ENCODE measurements around the gene SRSF7.
"Not testable (repeated sequence)": the region's sequence is repeated elsewhere in the genome, so short reads cannot be mapped to it uniquely, and the experiment has no call there.

The SRSF7 gene

DNA sequence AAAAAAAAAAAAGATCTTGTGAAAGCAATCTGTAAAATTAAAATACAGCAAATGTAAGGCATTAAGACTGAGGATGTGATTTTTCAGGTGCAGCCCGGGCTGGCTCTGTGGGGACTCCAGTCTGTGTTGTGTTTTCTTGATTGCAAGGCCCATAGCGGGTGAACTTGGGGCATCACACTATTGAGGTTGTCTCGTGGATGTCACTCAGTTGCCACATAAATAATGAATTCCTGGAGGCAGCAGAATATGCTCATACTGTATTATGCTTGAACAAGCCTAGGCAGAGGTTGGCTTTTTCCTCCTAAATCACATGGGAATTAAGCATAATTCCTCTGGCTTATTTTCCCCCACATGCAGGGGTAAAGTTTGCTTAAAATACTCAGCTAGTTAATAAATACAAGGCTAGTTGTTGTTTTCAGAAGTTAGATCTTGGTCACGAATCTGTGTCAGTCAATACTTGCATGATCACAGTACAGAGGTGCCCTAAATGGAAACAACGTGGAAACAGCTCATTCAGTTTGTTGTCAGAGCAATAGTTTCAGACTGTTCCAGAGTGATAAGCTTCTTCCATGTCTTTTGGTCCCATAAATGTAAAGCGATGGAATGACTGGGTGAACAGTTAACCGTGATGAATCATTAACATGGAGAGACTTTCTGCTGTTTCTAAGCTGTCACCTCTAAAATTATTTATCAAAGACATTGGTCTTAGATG, 43.2 kb upstream of the SRSF7 start:
- no peak for DNase-seq
- Histone ChIP-seq H2AFZ (ENCODE audit: low read depth, low read length) (no peak overlapping the region), H3K4me1 (ENCODE audit: control insufficient read depth, insufficient read depth, low read depth, low read length) (peaks cover 2% of the 10 kb centered on the region), H2BK12ac (ENCODE audit: low read length in 2 of 2) (no peak overlapping the region), H3K18ac (ENCODE audit: low read depth in 1 of 2, low read length in 2 of 2) (no peak overlapping the region), H2BK15ac (ENCODE audit: low read depth, poor library complexity, severe bottlenecking) (no peak overlapping the region), H2AK5ac (ENCODE audit: low read length, severe bottlenecking) (no peak overlapping the region), H3K4ac (ENCODE audit: low read depth in 1 of 2, low read length in 2 of 2) (no peak overlapping the region), H3K27me3 (ENCODE audit: control insufficient read depth in 1 of 2, insufficient read depth in 1 of 2, low read length in 2 of 2) (no peaks in the 10 kb centered on the region), H3K9ac (ENCODE audit: low read length) (no peak overlapping the region), H2BK120ac (ENCODE audit: low read depth, low read length) (no peak overlapping the region), H3K9me3 (ENCODE audit: control insufficient read depth, low read length) (no peaks in the 10 kb centered on the region), H3K27ac (ENCODE audit: low read length, poor library complexity, severe bottlenecking) (peak overlapping the region; percentile 3), H3K36me3 (ENCODE audit: control insufficient read depth in 1 of 2, insufficient read depth in 2 of 2, low read depth in 1 of 2, low read length in 2 of 2) (peaks cover 0 to 14% of the 10 kb centered on the region in 2 experiments), H3K79me1 (replicated peaks; ENCODE audit: low read length, poor library complexity, severe bottlenecking) (no peaks in the 10 kb centered on the region), H4K91ac (ENCODE audit: low read length) (no peak overlapping the region), H3K4me3 (ENCODE audit: insufficient read depth in 1 of 2, low read depth in 1 of 2, low read length in 2 of 2) (no peak overlapping the region), H3K23ac (ENCODE audit: low read length in 2 of 2) (no peak overlapping the region), H3K4me2 (ENCODE audit: low read length, poor library complexity, severe bottlenecking) (no peak overlapping the region), H2BK5ac (ENCODE audit: low read depth, low read length, poor library complexity, severe bottlenecking) (no peak overlapping the region), H3K14ac (ENCODE audit: low read length in 2 of 2) (no peak overlapping the region), H4K8ac (ENCODE audit: low read length) (no peak overlapping the region)
- 89% methylated on average over 6 of the region's 7 CpGs for WGBS

DNA sequence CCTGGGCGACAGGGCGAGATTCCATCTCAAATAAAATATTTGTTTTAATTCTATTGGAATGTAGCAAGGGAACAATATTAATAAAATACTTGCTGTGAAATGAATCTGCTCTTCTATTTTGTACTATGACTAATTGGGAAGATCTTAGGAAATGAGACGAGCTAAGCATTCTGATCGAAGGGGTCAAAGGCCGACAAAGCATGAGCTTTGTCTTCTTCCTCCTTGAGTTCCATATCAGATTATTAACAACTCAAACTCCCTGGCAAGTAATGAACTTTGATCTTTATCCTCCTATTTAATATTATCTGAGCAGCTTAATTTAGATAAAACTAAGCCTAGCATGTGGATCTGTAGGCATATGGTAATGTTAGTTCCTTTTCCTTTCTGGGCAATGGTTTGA, 42.4 kb upstream of the SRSF7 start:
- Histone ChIP-seq H3K9me3 (ENCODE audit: control insufficient read depth, low read length) (no peaks in the 10 kb centered on the region), H2AK5ac (ENCODE audit: low read length, severe bottlenecking) (no peak overlapping the region), H3K4ac (ENCODE audit: low read depth in 1 of 2, low read length in 2 of 2) (no peak overlapping the region), H2BK5ac (ENCODE audit: low read depth, low read length, poor library complexity, severe bottlenecking) (no peak overlapping the region), H3K14ac (ENCODE audit: low read length in 2 of 2) (no peak overlapping the region), H3K9ac (ENCODE audit: low read length) (no peak overlapping the region), H3K36me3 (ENCODE audit: control insufficient read depth in 1 of 2, insufficient read depth in 2 of 2, low read depth in 1 of 2, low read length in 2 of 2) (peaks cover 0 to 13% of the 10 kb centered on the region in 2 experiments), H4K91ac (ENCODE audit: low read length) (no peak overlapping the region), H2AFZ (ENCODE audit: low read depth, low read length) (no peak overlapping the region), H2BK12ac (ENCODE audit: low read length in 2 of 2) (no peak overlapping the region), H3K27me3 (ENCODE audit: control insufficient read depth in 1 of 2, insufficient read depth in 1 of 2, low read length in 2 of 2) (no peaks in the 10 kb centered on the region), H2BK120ac (ENCODE audit: low read depth, low read length) (no peak overlapping the region), H3K23ac (ENCODE audit: low read length in 2 of 2) (no peak overlapping the region), H3K27ac (ENCODE audit: low read length, poor library complexity, severe bottlenecking) (no peak overlapping the region), H3K4me3 (ENCODE audit: insufficient read depth in 1 of 2, low read depth in 1 of 2, low read length in 2 of 2) (no peak overlapping the region), H3K79me1 (replicated peaks; ENCODE audit: low read length, poor library complexity, severe bottlenecking) (no peaks in the 10 kb centered on the region), H4K8ac (ENCODE audit: low read length) (no peak overlapping the region), H3K18ac (ENCODE audit: low read depth in 1 of 2, low read length in 2 of 2) (no peak overlapping the region), H3K4me2 (ENCODE audit: low read length, poor library complexity, severe bottlenecking) (no peak overlapping the region), H3K4me1 (ENCODE audit: control insufficient read depth, insufficient read depth, low read depth, low read length) (peaks cover 2% of the 10 kb centered on the region), H2BK15ac (ENCODE audit: low read depth, poor library complexity, severe bottlenecking) (no peak overlapping the region)
- no peak for DNase-seq
- WGBS, result 95% methylated on average over 3 of the region's 5 CpGs

DNA sequence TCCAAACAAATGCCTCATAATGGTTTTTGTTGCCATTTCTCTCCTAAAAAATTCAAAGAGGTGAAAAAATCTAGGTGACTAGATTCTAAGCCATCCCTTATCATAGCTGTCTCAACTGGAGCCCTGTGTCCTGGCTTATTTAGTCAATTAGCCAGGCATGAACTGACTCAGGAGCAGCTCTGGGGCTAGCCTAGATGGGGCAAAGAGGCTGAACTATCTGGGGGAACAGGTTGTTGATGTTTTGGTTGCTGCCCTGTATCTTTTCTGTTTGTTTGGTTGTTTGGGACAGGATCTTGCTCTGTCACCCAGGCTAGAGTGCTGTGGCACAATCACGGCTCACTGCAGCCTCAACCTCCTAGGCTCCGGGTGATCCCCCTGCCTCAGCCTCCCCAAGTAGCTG, 41.6 kb upstream of the SRSF7 start:
- H3K4ac ChIP-seq (ENCODE audit: low read depth in 1 of 2, low read length in 2 of 2), result no peak overlapping the region
- H2AK5ac ChIP-seq (ENCODE audit: low read length, severe bottlenecking), result no peak overlapping the region
- H2BK5ac ChIP-seq (ENCODE audit: low read depth, low read length, poor library complexity, severe bottlenecking), result no peak overlapping the region
- no peak overlapping the region for H2BK12ac ChIP-seq (ENCODE audit: low read length in 2 of 2)
- 46% methylated on average over 2 of the region's 2 CpGs for WGBS
- H3K9ac ChIP-seq (ENCODE audit: low read length), result no peak overlapping the region
- no peaks in the 10 kb centered on the region for H3K9me3 ChIP-seq (ENCODE audit: control insufficient read depth, low read length)
- no peak overlapping the region for H3K27ac ChIP-seq (ENCODE audit: low read length, poor library complexity, severe bottlenecking)
- H3K79me1 ChIP-seq (replicated peaks; ENCODE audit: low read length, poor library complexity, severe bottlenecking), result no peaks in the 10 kb centered on the region
- no peak overlapping the region for H2BK15ac ChIP-seq (ENCODE audit: low read depth, poor library complexity, severe bottlenecking)
- peaks cover 2% of the 10 kb centered on the region for H3K4me1 ChIP-seq (ENCODE audit: control insufficient read depth, insufficient read depth, low read depth, low read length)
- no peak overlapping the region for H4K8ac ChIP-seq (ENCODE audit: low read length)
- H3K14ac ChIP-seq (ENCODE audit: low read length in 2 of 2), result no peak overlapping the region
- no peak overlapping the region for H3K4me2 ChIP-seq (ENCODE audit: low read length, poor library complexity, severe bottlenecking)
- no peak overlapping the region for H3K23ac ChIP-seq (ENCODE audit: low read length in 2 of 2)
- H2AFZ ChIP-seq (ENCODE audit: low read depth, low read length), result no peak overlapping the region
- H3K4me3 ChIP-seq (ENCODE audit: insufficient read depth in 1 of 2, low read depth in 1 of 2, low read length in 2 of 2), result no peak overlapping the region
- H2BK120ac ChIP-seq (ENCODE audit: low read depth, low read length), result no peak overlapping the region
- no peaks in the 10 kb centered on the region for H3K27me3 ChIP-seq (ENCODE audit: control insufficient read depth in 1 of 2, insufficient read depth in 1 of 2, low read length in 2 of 2)
- no peak overlapping the region for H3K18ac ChIP-seq (ENCODE audit: low read depth in 1 of 2, low read length in 2 of 2)
- no peak for DNase-seq
- H4K91ac ChIP-seq (ENCODE audit: low read length), result no peak overlapping the region
- H3K36me3 ChIP-seq (ENCODE audit: control insufficient read depth in 1 of 2, insufficient read depth in 2 of 2, low read depth in 1 of 2, low read length in 2 of 2), result peaks cover 0 to 6% of the 10 kb centered on the region in 2 experiments

DNA sequence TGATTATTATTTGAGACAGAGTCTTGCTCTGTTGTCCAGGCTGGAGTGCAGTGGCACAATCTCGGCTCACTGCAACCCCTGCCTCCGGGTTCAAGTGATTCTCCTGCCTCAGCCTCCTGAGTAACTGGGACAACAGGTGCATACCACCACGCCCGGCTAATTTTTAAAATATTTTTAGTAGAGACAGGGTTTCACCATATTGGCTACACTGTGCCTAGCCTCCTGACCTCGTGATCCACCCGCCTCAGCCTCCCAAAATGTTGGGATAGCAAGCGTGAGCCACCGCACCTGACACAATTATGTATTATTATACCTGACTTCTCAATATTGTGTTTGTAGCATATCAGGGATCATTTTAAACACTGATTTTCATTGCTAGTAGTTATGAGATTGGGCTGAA, 41.2 kb upstream of the SRSF7 start:
- 100% methylated on average over 6 of the region's 8 CpGs for WGBS
- H2AK5ac ChIP-seq (ENCODE audit: low read length, severe bottlenecking); H3K4me3 ChIP-seq (ENCODE audit: insufficient read depth in 1 of 2, low read depth in 1 of 2, low read length in 2 of 2); H3K14ac ChIP-seq (ENCODE audit: low read length in 2 of 2); H2AFZ ChIP-seq (ENCODE audit: low read depth, low read length); H3K79me1 ChIP-seq (replicated peaks; ENCODE audit: low read length, poor library complexity, severe bottlenecking); DNase-seq; H3K4ac ChIP-seq (ENCODE audit: low read depth in 1 of 2, low read length in 2 of 2); H4K91ac ChIP-seq (ENCODE audit: low read length); H2BK120ac ChIP-seq (ENCODE audit: low read depth, low read length); H3K27ac ChIP-seq (ENCODE audit: low read length, poor library complexity, severe bottlenecking); H3K4me1 ChIP-seq (ENCODE audit: control insufficient read depth, insufficient read depth, low read depth, low read length); H3K4me2 ChIP-seq (ENCODE audit: low read length, poor library complexity, severe bottlenecking); H4K8ac ChIP-seq (ENCODE audit: low read length); H3K23ac ChIP-seq (ENCODE audit: low read length in 2 of 2); H3K9ac ChIP-seq (ENCODE audit: low read length); H3K9me3 ChIP-seq (ENCODE audit: control insufficient read depth, low read length); H3K18ac ChIP-seq (ENCODE audit: low read depth in 1 of 2, low read length in 2 of 2); H3K27me3 ChIP-seq (ENCODE audit: control insufficient read depth in 1 of 2, insufficient read depth in 1 of 2, low read length in 2 of 2); H2BK5ac ChIP-seq (ENCODE audit: low read depth, low read length, poor library complexity, severe bottlenecking); H2BK12ac ChIP-seq (ENCODE audit: low read length in 2 of 2); H2BK15ac ChIP-seq (ENCODE audit: low read depth, poor library complexity, severe bottlenecking); H3K36me3 ChIP-seq (ENCODE audit: control insufficient read depth in 1 of 2, insufficient read depth in 2 of 2, low read depth in 1 of 2, low read length in 2 of 2): not testable (repeated sequence)

Measured in mesenchymal stem cell (in vitro differentiated cells and primary cell).